RWPE2 (cell line): ENCODE data around the gene ARPC4.

Experiments
- ATAC-seq: fragments of 200-7000 bp; cut with Tn5 transposase; 3 replicates; pipeline ENCODE4 v1.9.1; 2021; ENCODE audit warnings: low read depth
- DNase-seq: peaks from one replicate; pipeline ENCODE4 v3.0.0-alpha.2; 2020; ENCODE audit warnings: low spot score
- H3K27ac ChIP-seq: fragments of 450-650 bp; 2 replicates; pipeline ENCODE4 v1.5.1; 2017; ENCODE audit warnings: mild to moderate bottlenecking; ENCODE audit not compliant: poor library complexity, severe bottlenecking
- H3K27me3 ChIP-seq: fragments of 250-450 bp; sonication (Bioruptor Pico); 2 replicates; pipeline ENCODE4 v1.5.1; 2021; ENCODE audit warnings: mild to moderate bottlenecking, moderate library complexity; ENCODE audit not compliant: insufficient read depth, poor library complexity, severe bottlenecking
- H3K36me3 ChIP-seq: fragments of 250-450 bp; sonication (Bioruptor Pico); 2 replicates; pipeline ENCODE4 v1.5.1; 2020; ENCODE audit warnings: low read depth, mild to moderate bottlenecking, moderate library complexity
- H3K4me1 ChIP-seq: fragments of 250-450 bp; sonication (Bioruptor Pico); 2 replicates; pipeline ENCODE4 v1.5.1; 2021; ENCODE audit warnings: mild to moderate bottlenecking, moderate library complexity; ENCODE audit not compliant: insufficient read depth, poor library complexity, severe bottlenecking
- H3K4me3 ChIP-seq: fragments of 250-450 bp; sonication (Bioruptor Pico); 2 replicates; pipeline ENCODE4 v1.5.1; 2021; ENCODE audit warnings: mild to moderate bottlenecking, moderate library complexity; ENCODE audit not compliant: severe bottlenecking
- H3K9me3 ChIP-seq: fragments of 250-450 bp; sonication (Bioruptor Pico); 2 replicates; pipeline ENCODE4 v1.5.1; 2021; ENCODE audit warnings: mild to moderate bottlenecking, moderate library complexity; ENCODE audit not compliant: severe bottlenecking
- CTCF ChIP-seq: fragments of 450-650 bp; IDR thresholded peaks from one replicate; pipeline ENCODE4 v1.5.1; 2017; ENCODE audit warnings: mild to moderate bottlenecking, moderate library complexity; ENCODE audit not compliant: poor library complexity, severe bottlenecking

The ARPC4 gene

GRCh38 chr3:9809239-9809614 lies 16.3 kb downstream of the ARPC4 start:
- no peak for DNase-seq
- peak overlapping the region; percentile 45 for H3K4me3 ChIP-seq
- H3K27ac ChIP-seq: peak overlapping the region; percentile 61
- no peak for TF ChIP-seq CTCF
- no peak for ATAC-seq
- H3K4me1 ChIP-seq: no peaks in the 10 kb centered on the region
- H3K9me3 ChIP-seq: no peaks in the 10 kb centered on the region
- peaks cover 31% of the 10 kb centered on the region for H3K36me3 ChIP-seq
- no peaks in the 10 kb centered on the region for H3K27me3 ChIP-seq

- Histone ChIP-seq H3K9me3 (no peaks in the 10 kb centered on the region), H3K27ac (peak within 1 kb of the TSS; percentile 61), H3K36me3 (peaks cover 25% of the 10 kb centered on the region), H3K4me3 (peak within 1 kb of the TSS; percentile 45), H3K27me3 (no peaks in the 10 kb centered on the region), H3K4me1 (no peaks in the 10 kb centered on the region)
- peak; percentile 69 for ATAC-seq
- DNase-seq: peak; percentile 73
- no peak for TF ChIP-seq CTCF
These were observed 16.9 kb downstream of the ARPC4 start, which contains the start of gene TTLL3 for GRCh38 chr3:9809615-9810432. Gene TTLL3 (plus strand): TSS chr3:9810262. CDS start chr3:9810662, 400 bp downstream.

DNA sequence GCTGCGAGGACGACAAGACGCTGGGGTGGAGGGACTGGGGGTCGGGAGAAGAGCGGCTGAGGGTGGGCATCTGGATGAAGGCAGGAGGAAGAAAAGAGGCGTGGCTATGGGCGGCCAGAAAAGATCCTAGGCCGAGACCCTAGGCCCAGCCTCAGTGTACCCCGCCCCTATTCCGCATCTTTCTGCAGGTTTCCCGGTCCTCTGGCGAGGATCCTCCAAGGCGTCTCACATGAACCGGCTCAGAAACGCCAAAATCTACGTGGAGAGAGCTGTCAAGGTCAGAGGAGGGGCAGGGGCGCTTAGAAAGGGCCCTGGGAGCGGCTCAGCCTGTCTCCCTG lies 17.5 kb downstream of the ARPC4 start:
- ATAC-seq (peak; percentile 1; the same call in 1 of the 3 replicates), DNase-seq (no peak)
- TF ChIP-seq CTCF: no peak
- H3K27me3 ChIP-seq: no peaks in the 10 kb centered on the region
- H3K36me3 ChIP-seq: peaks cover 19% of the 10 kb centered on the region
- H3K27ac ChIP-seq: peak overlapping the region; percentile 61
- no peaks in the 10 kb centered on the region for H3K4me1 ChIP-seq
- peak overlapping the region; percentile 45 for H3K4me3 ChIP-seq
- no peaks in the 10 kb centered on the region for H3K9me3 ChIP-seq

DNA sequence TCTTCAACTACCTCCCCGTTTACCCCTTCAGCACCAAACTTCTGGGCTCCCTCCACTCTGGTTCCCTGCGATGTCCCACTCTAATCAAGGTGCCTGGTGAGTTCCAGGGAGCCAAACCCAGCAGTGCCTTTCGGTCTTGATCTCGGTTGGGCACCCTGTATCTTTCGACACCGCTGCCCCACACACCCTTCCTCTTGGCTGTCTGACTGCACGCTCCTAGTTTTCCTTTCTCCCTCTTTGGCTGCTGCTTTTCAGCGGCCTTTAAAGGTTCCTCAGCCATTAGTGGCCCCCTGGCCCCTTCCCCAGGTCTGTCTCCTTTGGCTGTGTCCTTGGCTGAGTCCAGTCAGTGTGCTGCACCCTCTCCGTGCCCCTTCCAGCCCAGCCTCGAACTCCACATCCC lies 18.0 kb downstream of the ARPC4 start:
- DNase-seq: no peak
- no peaks in the 10 kb centered on the region for H3K4me1 ChIP-seq

More for the DNA sequence above, 18.0 kb downstream of the ARPC4 start:
- no peaks in the 10 kb centered on the region for H3K9me3 ChIP-seq
- H3K36me3 ChIP-seq: peaks cover 15% of the 10 kb centered on the region; the same call in 1 of the 2 replicates
- no peak overlapping the region for H3K27ac ChIP-seq
- no peak for ATAC-seq
- no peak overlapping the region for H3K4me3 ChIP-seq
- no peak for TF ChIP-seq CTCF
- no peaks in the 10 kb centered on the region for H3K27me3 ChIP-seq
